Measurements from ENCODE around the gene SLC9A5. TPM values are rescaled to one million over a fixed set of nuclear protein-coding genes. Genes with fewer than 3 reads are reported as not detected.
A peak's percentile ranks its signal among the peaks of the same experiment; 100 is the strongest.

Gene SLC9A5
- total and polyA plus RNA-seq, 10 of the 15 experiments (the other 5 are each of a cell fraction or from before 2014, with no cell fraction given), result 0.26 to 5.7 (median 1.5) TPM

- no peak for TF ChIP-seq SPI1 (IDR thresholded peaks at IDR 0.05; ENCODE audit: borderline replicate concordance, insufficient read depth, low read depth, low read length)
- 0 out of 2 replicates have a peak, but pooled peaks have one; percentile 23 for TF ChIP-seq SIN3A (IDR thresholded peaks at IDR 0.05; ENCODE audit: low read depth, low read length)
- TF ChIP-seq, protein P1, sequence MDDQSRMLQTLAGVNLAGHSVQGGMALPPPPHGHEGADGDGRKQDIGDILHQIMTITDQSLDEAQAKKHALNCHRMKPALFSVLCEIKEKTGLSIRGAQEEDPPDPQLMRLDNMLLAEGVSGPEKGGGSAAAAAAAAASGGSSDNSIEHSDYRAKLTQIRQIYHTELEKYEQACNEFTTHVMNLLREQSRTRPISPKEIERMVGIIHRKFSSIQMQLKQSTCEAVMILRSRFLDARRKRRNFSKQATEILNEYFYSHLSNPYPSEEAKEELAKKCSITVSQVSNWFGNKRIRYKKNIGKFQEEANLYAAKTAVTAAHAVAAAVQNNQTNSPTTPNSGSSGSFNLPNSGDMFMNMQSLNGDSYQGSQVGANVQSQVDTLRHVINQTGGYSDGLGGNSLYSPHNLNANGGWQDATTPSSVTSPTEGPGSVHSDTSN (IDR thresholded peaks at IDR 0.05; ENCODE audit: insufficient replicate concordance, low read depth, low read length), result no peak
Measured at GRCh38 chr16:67246081-67246755, 2.6 kb upstream of the SLC9A5 start (continued).

- POLR2A ChIA-PET, result interaction anchor here (0.6 to 8.0 kb wide), 9 partner anchors 20 to 178 kb away, joined by 3 to 100 read pairs (median 4); partner anchors contain the start of genes FBXL8, NOL3, TMEM208 and TRADD
- intact Hi-C loops (cut with micrococcal nuclease; ENCODE audit: unreplicated experiment) (loop anchor here (1.0 to 2.0 kb wide), 3 partner anchors 19 to 62 kb away; partner anchors contain the start of genes E2F4 and TMEM208), in situ Hi-C loops (cut with MboI) (no loop called here)
- Histone ChIP-seq H3K36me3 (ENCODE audit: control insufficient read depth in 2 of 2, insufficient read depth in 2 of 2, low read length in 1 of 2) (no peaks in the 10 kb centered on the region), H3K27ac (ENCODE audit: control insufficient read depth, insufficient read depth) (peak overlapping the region; percentile 98), H3K79me2 (ENCODE audit: control insufficient read depth, insufficient read depth, low read length) (peaks cover 35% of the 10 kb centered on the region), H3K9ac (ENCODE audit: control insufficient read depth, insufficient read depth, low read length) (peak overlapping the region; percentile 82), H3K9me3 (replicated peaks; ENCODE audit: control insufficient read depth, insufficient read depth, low read length) (no peaks in the 10 kb centered on the region), H2AFZ (ENCODE audit: control insufficient read depth, low read depth, low read length) (peak overlapping the region; percentile 55), H3K4me3 (peak overlapping the region; percentile 97), H3K27me3 (replicated peaks in 1 of 2; ENCODE audit: control insufficient read depth in 2 of 2, insufficient read depth in 2 of 2, low read length in 1 of 2) (no peaks in the 10 kb centered on the region; a peak in 1 of 4 replicates), H3K4me1 (ENCODE audit: control insufficient read depth, insufficient read depth, low read length) (peaks cover 37% of the 10 kb centered on the region), H4K20me1 (ENCODE audit: control insufficient read depth, insufficient read depth) (no peaks in the 10 kb centered on the region), H3K4me2 (ENCODE audit: control insufficient read depth, insufficient read depth) (peak overlapping the region; percentile 99)
- FAIRE-seq (no peak), DNase-seq (ENCODE audit: low read depth, low spot score) (no peak), ATAC-seq (peak; percentile 24)
- BruUV-seq (replicated peaks), result no TSS peak
- under 1% methylated on average over 25 of the region's 26 CpGs for WGBS (ENCODE audit: insufficient coverage, insufficient replicate concordance, low lambda C conversion rate, missing lambda C conversion rate)
- RAD21 ChIA-PET (ENCODE audit: unreplicated experiment), result interaction anchor here (0.6 to 2.4 kb wide), 10 partner anchors 13 to 229 kb away, joined by 3 to 23 read pairs (median 6); partner anchors contain the start of genes E2F4, NOL3 and TMEM208
- CTCF ChIA-PET, result interaction anchor here (1.2 to 4.9 kb wide), 8 partner anchors 14 to 291 kb away, joined by 3 to 29 read pairs (median 4); partner anchors contain the start of genes ELMO3 and TMEM208
- SMC1A ChIA-PET (ENCODE audit: uncharacterized antibody, unreplicated experiment), result interaction anchor here (0.8 to 4.1 kb wide), 6 partner anchors 9 to 267 kb away, joined by 3 to 21 read pairs (median 3); partner anchors contain the start of gene TMEM208
- TF ChIP-seq, protein P2, sequence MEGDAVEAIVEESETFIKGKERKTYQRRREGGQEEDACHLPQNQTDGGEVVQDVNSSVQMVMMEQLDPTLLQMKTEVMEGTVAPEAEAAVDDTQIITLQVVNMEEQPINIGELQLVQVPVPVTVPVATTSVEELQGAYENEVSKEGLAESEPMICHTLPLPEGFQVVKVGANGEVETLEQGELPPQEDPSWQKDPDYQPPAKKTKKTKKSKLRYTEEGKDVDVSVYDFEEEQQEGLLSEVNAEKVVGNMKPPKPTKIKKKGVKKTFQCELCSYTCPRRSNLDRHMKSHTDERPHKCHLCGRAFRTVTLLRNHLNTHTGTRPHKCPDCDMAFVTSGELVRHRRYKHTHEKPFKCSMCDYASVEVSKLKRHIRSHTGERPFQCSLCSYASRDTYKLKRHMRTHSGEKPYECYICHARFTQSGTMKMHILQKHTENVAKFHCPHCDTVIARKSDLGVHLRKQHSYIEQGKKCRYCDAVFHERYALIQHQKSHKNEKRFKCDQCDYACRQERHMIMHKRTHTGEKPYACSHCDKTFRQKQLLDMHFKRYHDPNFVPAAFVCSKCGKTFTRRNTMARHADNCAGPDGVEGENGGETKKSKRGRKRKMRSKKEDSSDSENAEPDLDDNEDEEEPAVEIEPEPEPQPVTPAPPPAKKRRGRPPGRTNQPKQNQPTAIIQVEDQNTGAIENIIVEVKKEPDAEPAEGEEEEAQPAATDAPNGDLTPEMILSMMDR (IDR thresholded peaks at IDR 0.05 in 2 of 3, conservative IDR thresholded peaks at IDR 0.05 in 1 of 3; ENCODE audit: control insufficient read depth in 2 of 3, extremely low read depth in 1 of 3, insufficient read depth in 1 of 3, low read depth in 3 of 3, low read length in 3 of 3), result peak in 1 of 3 experiments; percentile 21; a peak in 2 of 6 replicates
- TF ChIP-seq, protein P3, sequence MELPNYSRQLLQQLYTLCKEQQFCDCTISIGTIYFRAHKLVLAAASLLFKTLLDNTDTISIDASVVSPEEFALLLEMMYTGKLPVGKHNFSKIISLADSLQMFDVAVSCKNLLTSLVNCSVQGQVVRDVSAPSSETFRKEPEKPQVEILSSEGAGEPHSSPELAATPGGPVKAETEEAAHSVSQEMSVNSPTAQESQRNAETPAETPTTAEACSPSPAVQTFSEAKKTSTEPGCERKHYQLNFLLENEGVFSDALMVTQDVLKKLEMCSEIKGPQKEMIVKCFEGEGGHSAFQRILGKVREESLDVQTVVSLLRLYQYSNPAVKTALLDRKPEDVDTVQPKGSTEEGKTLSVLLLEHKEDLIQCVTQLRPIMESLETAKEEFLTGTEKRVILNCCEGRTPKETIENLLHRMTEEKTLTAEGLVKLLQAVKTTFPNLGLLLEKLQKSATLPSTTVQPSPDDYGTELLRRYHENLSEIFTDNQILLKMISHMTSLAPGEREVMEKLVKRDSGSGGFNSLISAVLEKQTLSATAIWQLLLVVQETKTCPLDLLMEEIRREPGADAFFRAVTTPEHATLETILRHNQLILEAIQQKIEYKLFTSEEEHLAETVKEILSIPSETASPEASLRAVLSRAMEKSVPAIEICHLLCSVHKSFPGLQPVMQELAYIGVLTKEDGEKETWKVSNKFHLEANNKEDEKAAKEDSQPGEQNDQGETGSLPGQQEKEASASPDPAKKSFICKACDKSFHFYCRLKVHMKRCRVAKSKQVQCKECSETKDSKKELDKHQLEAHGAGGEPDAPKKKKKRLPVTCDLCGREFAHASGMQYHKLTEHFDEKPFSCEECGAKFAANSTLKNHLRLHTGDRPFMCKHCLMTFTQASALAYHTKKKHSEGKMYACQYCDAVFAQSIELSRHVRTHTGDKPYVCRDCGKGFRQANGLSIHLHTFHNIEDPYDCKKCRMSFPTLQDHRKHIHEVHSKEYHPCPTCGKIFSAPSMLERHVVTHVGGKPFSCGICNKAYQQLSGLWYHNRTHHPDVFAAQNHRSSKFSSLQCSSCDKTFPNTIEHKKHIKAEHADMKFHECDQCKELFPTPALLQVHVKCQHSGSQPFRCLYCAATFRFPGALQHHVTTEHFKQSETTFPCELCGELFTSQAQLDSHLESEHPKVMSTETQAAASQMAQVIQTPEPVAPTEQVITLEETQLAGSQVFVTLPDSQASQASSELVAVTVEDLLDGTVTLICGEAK (IDR thresholded peaks at IDR 0.05; ENCODE audit: borderline replicate concordance), result no peak
- TF ChIP-seq POLR2AphosphoS2 (IDR thresholded peaks at IDR 0.05; ENCODE audit: low read depth, low read length) (no peak), BACH1 (IDR thresholded peaks at IDR 0.05; ENCODE audit: borderline replicate concordance) (no peak), CEBPZ (IDR thresholded peaks at IDR 0.05; ENCODE audit: low read depth, low read length) (no peak)
Measured at GRCh38 chr16:67246756-67247191, 2.0 kb upstream of the SLC9A5 start.
